ENCODE results near the gene CDH12.
"Not testable (repeated sequence)": the region's sequence is repeated elsewhere in the genome, so short reads cannot be mapped to it uniquely, and the experiment has no call there.

DNA sequence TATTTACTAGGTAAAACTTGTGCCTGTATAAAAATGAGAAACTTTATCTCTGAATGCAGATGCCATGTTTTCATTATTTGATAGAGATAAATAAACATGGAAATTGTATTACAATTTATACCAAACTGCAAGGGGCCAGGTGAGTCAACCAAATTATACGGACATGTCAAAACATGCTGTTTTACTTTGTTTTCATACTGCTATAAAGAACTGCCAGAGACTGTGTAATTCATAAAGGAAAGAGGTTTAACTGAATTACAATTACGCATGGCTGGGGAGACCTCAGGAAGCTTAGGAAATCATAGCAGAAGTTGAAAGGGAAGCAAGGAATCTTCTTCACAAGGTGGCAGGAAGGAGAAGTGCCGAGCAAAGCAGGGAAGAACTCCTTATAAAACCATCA, 840.3 kb downstream of the CDH12 start:
- TF ChIP-seq ZNF217 (IDR thresholded peaks at IDR 0.05); NR2C2 (IDR thresholded peaks at IDR 0.05; ENCODE audit: borderline replicate concordance, control insufficient read depth, insufficient read length, low read depth): not testable (repeated sequence)
- TF ChIP-seq, protein P1, sequence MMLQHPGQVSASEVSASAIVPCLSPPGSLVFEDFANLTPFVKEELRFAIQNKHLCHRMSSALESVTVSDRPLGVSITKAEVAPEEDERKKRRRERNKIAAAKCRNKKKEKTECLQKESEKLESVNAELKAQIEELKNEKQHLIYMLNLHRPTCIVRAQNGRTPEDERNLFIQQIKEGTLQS (IDR thresholded peaks at IDR 0.05; ENCODE audit: borderline replicate concordance, extremely low read depth, low read depth, low read length), result not testable (repeated sequence)

Data from GM12878 (cell line).